HG03575 (cell line): ENCODE data around the gene SOD1.

Source experiments
- ATAC-seq: cut with Tn5 transposase; IDR thresholded peaks from one replicate; pipeline ENCODE4 v1.9.1; 2021; ENCODE audit not compliant: unreplicated experiment, insufficient number of reproducible peaks, low FRiP score; ENCODE audit errors: extremely low read depth

The SOD1 gene

DNA sequence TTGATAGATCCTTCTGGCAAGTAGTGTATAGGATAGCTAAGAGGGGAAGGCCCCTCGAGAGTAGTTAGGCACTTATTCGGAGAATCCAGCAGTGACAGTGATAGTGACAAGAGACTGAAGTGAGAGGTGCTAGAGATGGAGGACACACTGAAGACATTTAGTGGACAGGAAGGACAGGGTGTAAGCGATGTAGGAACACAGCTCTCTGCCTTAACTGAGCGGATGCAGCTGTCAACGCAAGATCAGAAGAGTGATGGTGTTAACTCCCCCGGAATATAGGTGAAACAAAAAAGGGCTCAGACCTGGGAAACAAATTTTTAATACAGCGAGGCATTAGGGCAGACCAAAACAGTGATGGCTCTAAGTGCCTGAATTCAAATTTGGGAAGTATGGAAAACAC is 15.8 kb downstream of the SOD1 start:
- no peak for ATAC-seq

DNA sequence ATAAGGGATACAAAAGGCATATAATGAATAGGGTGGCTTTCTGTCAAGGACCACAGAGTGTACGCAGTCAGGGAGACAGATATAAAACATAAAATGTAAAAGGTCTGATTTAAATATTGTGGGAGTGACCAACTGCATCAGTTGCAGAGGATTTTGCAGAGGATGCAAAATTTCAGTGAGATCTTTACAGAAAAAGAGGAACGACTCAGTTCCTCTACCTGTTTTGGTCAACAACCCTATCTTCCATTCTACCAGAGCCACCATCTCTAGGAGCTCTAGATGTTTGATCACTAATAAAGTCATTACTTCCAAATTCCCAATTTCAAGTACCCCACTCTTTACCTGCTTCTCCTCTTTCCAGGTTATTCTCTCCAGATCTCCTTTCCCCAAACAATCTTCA is 16.5 kb downstream of the SOD1 start:
- no peak for ATAC-seq

DNA sequence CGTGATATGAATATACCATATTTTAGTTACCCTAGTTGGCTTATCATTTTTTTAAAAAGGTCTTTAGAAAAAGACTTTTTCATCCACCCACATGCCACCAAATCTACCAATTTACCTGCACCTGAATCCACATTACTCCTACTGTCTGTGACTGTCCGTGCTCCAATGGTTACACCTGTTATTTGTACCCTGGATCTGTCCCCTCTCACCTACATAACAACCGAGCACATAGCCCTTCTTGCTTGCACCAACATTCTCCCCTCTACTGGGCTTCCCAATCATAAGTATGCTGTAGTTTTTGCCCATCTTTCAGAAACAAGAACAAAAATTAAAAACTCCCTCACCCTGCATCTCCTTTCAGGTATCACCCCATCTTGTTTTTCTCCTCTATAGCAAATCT is 17.6 kb downstream of the SOD1 start:
- ATAC-seq, result no peak

DNA sequence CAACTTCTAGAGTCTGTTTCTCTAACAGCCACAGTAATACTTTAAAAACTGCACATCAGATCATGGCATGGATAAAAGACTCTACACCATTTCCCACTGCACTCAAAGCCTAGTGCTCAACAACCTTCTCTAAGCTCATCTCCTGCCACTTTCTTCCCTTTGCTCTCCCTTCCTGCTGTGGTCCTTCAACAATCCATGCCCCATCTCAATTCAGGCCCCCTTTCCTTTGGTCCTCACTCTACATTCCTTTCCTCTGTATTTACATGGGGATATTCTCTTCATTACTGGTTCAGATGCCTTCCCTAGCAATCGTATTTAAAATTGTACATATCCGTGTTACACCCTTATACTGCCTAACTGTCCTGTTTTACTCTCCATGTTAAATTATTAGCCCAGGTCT is 19.0 kb downstream of the SOD1 start:
- no peak for ATAC-seq

DNA sequence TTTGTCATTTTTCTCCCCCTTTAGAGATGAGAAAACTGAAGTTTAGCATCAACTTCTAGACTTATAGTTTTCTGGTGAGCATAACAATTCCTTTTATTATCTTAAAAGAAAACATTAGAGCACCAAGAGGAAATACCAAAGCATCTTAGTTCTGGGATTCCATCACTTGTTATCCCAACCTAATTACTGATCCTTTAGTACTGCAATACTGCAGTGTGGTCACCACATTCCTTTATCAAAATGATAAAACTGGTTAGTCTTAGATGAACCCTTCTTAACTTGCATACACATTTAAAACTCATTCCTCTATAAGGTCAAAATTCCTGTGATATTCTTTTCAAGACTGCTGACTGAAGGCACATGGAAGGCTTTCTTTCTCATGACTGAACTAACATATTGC is 23.1 kb downstream of the SOD1 start:
- ATAC-seq, result no peak

DNA sequence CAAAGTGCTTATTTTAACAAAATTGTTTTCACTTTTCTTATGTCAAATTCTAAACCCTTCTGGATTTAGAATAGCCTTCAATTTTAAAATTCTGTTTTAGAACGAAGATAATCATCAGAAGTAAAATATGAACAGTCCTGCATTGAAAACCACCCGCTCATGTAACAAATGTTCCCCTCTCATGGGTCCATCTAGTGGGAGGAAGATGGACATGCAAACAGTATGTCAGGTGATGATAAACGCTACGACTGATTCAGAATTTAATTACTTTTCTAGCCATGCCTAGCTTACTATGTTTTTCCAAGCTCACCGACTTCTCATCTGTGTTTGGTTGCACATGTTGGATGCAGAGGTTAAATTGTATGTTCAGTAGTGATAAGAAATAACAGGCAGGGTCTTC is 23.5 kb downstream of the SOD1 start:
- no peak for ATAC-seq

DNA sequence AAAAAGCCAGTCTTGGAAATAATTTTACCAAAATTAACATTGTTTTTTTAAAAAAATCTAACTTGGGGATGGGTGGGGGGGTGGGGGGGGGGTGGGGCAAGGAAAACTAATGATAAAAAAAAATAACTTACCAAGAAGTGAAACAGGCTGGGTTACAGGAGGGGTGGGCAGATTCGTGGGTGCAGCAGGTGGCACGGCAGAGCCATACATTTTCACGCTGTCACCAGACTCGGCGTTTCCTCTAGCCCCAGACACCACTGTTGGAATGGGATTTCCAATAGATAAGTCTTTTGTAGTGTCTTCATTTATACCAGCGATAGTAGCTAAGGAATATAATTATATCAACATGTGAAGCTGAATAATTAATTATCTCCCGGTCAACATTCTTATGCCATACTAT is 25.4 kb downstream of the SOD1 start:
- ATAC-seq, result no peak

DNA sequence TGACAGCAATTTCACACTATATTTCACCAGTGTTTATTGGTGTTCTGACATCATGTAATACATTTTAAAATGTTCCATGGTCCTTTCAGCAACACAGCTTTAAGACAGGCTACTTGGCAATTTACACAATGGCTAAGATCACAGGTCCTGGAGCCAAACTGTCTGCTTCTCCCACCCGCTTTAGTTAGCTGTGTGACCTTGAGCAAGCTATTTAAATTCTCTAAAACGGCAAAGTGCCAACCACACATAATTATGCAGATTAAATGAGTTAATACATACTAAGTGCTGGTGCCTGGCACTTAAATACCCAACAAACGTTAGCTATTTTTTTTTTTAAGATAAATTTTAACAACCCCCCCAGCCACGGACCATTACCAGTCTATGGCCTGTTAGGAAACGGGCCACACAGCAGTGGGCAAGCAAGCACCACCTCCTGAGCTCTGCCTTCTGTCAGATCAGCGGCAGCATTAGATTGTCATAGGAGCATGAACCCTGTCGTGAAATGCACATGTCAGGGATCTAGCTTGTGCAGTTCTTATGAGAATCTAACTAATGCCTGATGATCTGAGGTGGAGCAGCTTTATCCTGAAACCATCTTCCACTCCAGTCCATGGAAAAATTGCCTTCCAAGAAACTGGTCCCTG is 26.9 kb downstream of the SOD1 start:
- no peak for ATAC-seq

DNA sequence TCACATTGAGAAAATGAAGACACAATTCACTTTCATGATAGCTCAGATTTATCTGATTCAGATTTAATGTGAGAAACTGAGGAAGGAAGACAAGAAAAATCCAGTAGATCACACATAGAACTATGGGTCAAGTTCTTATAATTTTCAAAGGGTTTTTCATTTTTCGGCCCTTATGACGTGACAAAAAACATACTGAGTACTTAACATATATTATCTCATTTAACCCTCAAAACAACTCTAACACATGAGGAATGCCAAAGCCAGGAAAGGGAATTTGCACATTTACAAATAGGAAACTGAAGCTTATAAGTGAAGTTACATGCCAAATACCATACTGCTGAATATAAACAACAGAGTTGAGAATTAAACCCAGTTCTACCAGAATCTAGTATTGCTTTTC is 27.6 kb downstream of the SOD1 start:
- ATAC-seq, result no peak

DNA sequence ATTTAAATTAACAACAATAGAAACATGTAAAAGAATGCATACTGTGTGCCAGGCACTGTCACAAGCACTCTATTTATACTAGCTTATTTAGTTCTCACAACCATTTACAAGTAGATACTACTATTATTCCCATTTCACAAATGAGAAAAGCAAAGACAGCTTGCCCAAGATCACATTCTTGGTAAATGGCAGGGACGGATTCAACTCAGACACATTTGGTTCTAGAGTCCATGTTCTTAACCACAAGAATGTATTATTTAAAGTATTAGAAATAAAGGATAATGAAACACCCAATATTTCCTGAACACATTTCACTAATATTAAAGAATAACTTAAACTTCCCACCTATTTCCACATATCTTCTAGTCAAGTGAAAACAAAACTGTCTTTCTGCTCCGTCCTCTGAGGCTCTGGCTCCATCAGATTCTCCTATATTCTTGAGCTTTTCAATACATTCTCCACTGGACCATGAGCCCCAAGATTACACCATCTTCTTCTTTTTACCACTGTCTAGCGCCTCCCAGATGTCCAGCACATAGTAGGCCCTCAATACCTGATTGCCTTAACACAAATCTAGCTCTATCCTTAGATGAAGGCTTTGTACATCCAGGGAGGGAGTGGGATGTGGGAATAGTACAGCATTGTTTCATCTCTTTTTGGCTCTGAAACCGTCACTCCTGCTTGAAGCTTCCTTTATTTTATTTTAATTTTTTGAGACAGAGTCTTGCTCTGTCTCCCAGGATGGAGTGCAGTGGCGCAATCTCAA is 29.3 kb downstream of the SOD1 start:
- ATAC-seq, result no peak

DNA sequence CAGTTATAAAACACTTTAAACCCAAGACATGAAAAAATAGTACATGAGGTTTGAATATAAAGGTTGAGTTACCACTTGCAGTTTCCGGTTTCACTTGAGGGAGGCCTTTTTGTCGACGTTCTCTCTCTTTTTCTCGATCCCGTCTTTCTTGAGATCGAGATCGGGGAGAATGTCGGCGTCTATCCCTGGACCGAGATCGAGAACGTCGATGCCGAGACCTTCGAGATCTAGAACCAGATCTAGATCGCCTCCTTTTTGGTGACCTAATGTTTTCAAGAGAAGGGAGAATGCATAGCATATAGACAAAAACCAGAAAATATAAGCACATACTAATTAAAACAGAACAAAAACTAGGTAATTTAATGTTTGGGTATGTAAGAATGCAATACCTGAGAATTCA is 33.7 kb downstream of the SOD1 start:
- ATAC-seq, result no peak

DNA sequence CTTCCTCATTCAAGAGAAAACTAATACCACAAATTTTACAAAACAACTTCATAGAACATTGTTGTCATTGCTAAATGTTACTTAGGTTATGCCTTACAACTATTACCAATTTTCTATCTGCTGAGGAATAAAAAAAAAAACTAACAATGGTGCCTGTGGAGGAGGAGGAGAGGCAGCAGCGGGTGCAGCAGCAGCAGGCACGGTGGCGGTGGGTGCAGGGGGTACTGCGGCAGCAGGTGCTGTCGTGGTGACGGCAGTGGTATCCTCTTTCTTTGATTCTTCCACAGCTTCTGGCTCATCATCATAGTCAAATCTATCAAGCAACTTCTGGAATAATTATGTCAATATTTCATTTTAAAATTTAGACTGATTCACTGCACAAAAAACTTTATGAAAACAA is 36.9 kb downstream of the SOD1 start:
- ATAC-seq, result no peak

DNA sequence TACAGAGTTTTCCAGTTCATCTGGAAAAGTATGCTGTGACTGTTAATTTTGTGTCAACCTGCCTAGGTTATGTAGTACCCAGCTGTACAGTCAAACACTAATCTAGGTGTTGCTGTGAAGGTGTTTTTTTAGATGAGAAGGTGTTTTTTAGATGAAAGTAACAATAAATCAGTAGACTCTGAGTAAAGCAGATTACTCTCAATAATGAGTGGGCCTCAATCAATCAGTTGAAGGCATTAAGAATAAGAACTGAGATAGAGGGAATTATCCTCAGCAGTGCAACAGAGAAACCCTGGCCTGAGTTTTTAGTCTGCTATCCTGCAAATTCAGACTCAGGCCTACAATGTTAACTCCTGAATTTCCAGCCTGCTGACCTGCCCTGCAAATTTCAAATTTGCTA is 39.0 kb downstream of the SOD1 start:
- ATAC-seq, result no peak

DNA sequence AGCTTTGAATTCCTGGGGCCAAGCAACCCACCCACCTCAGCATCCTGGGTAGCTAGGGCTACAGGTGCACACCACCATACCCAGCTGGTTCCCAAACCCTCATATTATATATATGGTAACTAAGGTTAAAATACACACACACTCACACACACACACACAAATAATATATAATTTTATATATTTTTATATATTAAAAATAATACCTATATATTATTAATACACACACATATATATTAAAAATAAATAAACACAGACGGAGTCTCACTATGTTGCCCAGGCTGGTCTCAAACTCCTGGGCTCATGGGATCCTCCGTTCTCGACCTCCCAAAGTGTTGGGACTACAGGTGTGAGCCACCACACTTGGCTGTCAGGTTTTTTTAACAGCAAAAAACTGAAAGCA is 40.5 kb downstream of the SOD1 start:
- ATAC-seq, result no peak

DNA sequence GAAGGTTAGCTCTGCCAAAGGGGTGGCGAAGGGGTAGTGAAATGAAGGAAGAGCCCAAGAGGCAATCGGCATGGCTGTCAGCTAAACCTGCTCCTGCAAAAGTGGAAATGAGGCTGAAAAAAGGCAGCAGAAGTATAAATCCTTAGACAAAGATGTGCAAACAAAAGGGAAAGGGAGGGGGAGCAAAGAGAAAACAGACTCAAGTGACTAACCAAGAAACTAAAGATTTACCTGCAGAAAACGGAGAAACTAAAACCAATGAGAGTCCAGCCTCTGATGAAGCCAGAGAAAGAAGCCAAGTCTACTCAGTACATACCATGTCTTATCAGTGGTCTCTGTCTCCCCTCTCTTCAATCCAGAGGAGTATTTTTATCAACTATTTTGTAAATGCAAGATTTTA is 47.1 kb downstream of the SOD1 start:
- no peak for ATAC-seq

DNA sequence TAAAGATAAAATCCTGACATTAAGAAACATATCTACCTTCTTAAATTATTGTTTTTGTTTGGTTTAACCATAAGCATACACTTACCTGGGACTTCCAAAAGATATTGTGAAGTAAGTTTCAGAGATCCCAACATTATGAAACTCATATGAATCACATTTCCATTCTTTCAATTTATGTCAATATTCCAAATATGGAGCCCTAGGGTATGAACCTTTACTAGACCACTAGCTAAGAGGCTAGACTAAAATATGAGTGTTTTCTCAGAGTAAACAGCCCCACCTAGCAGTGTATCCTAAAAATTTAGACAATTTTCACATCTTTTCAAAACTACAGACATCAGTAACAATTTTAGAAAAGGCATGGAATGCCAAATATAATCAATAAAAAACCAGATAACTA is 48.0 kb downstream of the SOD1 start:
- no peak for ATAC-seq

DNA sequence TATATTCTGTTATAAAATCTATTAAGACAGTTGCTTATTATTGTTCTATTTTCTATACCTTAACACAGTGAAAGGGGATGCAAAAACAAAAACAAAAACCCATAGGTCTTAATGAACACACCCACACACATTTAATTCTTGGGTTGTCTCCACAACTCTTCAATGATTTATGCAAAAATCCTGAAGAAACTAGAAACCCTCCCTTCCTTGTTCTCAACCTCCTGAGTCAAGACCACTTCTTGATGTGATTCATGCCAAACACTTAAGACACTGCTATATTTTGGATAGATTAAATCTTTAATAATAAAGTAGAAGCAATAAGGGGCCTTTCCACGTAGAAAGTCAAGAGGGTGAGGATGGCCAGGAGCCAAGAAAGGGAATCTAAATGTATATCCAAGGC is 49.0 kb downstream of the SOD1 start:
- ATAC-seq, result no peak

DNA sequence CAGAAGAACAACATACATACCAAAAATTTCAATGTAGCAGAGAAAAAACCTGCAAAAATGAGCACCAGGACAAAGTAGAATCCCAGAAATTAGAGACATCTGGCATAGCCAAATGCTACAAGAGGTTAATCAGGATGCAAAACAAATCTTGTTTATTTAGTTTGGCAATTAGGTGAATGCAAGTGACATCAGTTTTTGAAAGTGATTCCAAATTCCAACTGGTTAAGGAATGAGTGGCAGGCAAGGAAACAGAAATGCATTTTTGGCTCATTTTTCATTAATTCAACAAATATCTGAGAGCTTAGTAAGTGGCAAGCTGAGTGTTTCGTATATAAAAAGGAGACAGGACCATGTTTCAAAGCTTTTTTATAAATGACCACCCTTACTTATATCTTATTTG is 51.1 kb downstream of the SOD1 start:
- ATAC-seq, result no peak

DNA sequence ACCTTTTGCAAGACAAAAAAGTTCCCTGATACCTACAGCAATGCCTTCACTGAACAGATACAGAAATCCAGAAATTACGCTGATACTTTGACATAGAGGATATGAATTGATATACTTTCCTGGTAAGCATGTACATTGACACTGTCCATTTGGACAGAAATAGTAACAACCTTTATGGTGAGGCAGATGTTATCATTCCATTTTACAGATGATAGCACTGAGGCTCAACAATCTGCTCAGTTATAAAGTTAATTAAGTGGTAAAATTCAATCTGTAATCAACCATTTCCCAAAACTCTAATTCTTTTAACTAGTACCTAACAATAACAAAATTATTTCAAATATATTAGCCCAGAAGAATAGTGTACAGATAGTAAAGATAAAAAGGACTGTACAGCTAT is 51.8 kb downstream of the SOD1 start:
- no peak for ATAC-seq

DNA sequence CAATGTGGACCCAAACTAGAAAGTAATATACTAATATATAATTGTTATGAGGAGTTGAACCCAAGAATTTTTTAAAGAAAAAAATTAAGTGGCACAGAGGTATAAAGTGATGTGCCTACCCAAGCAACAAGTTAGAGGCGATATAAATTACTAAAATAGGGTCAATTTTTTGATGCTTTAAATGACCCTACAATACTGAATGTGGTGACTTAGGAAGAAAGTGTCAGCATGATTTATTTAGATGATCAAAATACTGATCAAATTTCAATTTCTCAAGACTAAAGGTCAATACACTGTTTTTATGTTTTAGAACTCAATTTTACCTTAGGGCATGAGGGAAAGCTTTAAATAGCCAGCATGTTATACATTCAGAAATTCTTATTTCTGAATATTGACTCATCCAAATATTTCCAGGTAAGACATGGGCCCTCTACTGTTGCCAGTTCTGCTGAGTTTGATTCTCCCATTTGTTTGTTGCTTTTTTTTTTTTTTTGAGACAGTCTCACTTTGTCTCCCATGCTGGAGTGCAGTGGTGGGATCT is 52.3 kb downstream of the SOD1 start:
- ATAC-seq, result no peak

DNA sequence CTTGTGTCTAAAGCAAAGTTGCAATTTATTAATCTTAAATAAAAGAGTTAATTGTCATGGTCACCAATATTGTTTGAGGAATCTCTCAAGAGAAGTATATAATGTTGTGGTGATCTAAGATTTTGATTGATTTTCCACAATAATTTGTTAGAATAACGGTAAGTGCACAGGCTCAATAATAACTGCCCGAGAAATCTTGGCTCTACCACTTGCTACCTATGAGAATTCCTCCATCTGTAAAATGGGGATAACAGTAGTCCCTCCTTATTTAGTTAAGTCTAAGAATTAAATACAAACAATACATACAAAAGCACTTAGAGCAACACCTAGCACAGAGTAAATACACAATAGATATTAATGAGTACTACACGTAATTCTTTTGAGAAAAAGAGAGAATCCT is 53.6 kb downstream of the SOD1 start:
- no peak for ATAC-seq
